GM13977 (cell line): ENCODE data around the gene MACROD2.

Experiments
- DNase-seq: peaks from one replicate; pipeline ENCODE4 v3.0.0; 2012; ENCODE audit warnings: low spot score
- CTCF ChIP-seq: IDR thresholded peaks from 2 replicates; pipeline ENCODE4 v1.5.1; 2012; ENCODE audit warnings: mild to moderate bottlenecking, control low read depth; ENCODE audit not compliant: insufficient read depth; ENCODE audit errors: extremely low read depth, missing control alignments
- in situ Hi-C: fragments of 300-500 bp; cut with MboI; formaldehyde crosslinking; loops from one replicate; pipeline ENCODE4 v1.12.0; 2022; ENCODE audit warnings: low sequenced_read_pairs, low pct_unique_long_range_greater_than_20kb, mixed read lengths, inconsistent platforms; ENCODE audit not compliant: unreplicated experiment

The MACROD2 gene

GRCh38 chr20:14855171-14855570 is 859.9 kb downstream of the MACROD2 start:
- TF ChIP-seq CTCF = no peak
- DNase-seq = no peak
- in situ Hi-C loops = no loop called here

- in situ Hi-C loops = no loop called here
- no peak for TF ChIP-seq CTCF
- no peak for DNase-seq
Observed at GRCh38 chr20:14859627-14860026, 864.3 kb downstream of the MACROD2 start.

- TF ChIP-seq CTCF = no peak
- in situ Hi-C loops = no loop called here
- no peak for DNase-seq
Observed at GRCh38 chr20:14860410-14860814, 865.1 kb downstream of the MACROD2 start.

GRCh38 chr20:14861028-14861699 is 865.8 kb downstream of the MACROD2 start:
- no peak for DNase-seq
- TF ChIP-seq CTCF = no peak
- in situ Hi-C loops = no loop called here

- TF ChIP-seq CTCF = no peak
- in situ Hi-C loops = no loop called here
Observed at GRCh38 chr20:14865169-14865568, 869.9 kb downstream of the MACROD2 start.

GRCh38 chr20:14865731-14866130 is 870.4 kb downstream of the MACROD2 start:
- TF ChIP-seq CTCF = no peak
- no peak for DNase-seq
- in situ Hi-C loops = no loop called here

More at GRCh38 chr20:14865169-14865568, 869.9 kb downstream of the MACROD2 start:
- DNase-seq = no peak
